Measurements from ENCODE around the gene MLIP.
"Not testable (repeated sequence)": the region's sequence is repeated elsewhere in the genome, so short reads cannot be mapped to it uniquely, and the experiment has no call there.

The MLIP gene

DNA sequence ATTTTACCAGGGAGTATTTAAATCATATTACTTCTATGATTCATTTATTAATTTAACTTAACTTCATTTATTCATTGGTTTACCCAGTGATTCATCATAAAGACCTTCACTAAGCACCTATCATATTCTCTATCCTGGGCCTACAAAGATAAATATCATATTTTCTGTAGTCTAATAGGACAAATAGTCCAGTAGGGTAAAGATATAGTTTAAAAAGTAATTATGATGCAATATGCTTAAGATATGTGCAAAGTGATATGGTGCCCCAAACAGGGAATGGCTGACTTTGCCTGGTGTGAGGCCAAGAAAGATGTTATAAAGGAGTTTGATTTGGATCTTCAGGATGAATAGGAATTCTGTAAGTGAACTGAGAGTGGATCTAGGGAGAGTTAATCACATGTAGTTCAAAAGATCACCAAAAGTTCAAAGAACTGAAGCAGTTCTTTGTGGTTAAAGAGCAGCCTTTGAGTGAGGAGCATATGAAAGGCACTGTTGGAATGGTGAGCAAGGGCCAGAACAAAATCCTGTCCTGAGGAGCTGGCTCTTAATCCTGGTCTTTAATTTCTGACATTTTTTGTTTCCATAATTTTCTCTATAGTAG, 45.5 kb downstream of the MLIP start:
- DNase-seq: no peak

DNA sequence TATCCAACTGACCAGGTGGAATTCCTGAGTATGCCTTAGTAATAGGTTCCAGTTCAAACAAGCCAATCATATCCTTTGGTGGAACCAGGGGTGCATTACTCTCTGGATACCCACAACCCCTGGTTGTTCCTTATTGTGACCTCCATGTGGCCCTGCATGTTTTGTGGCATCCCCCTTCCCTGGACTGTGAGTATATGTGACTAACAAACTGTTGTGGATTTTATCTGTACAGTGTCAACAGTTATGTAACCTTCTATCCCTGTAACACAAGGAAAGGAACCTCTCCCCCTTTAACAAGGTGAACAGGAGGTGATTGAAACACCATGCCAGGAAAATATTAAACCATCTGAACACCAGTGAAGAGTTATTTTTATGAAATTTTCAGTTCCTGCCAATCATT, 46.2 kb downstream of the MLIP start:
- DNase-seq: no peak

DNA sequence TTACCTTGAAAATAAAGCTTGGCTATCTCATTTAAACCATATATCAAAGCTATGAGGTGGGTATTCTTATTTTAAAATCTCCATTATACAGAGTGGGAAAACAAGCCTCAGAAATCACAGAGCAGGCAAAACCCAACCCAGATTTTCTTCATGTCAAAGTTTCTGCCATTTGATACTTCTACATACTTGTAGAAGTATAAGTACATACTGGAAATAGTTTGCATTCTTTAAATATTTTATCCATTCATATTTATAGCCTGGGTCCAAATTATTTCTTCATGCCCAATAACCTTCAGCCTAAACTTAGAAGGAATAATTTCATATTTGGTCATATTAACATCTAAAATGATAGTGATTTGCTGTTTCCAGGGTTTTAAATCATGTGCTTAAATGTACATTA, 61.8 kb downstream of the MLIP start:
- no peak for DNase-seq

DNA sequence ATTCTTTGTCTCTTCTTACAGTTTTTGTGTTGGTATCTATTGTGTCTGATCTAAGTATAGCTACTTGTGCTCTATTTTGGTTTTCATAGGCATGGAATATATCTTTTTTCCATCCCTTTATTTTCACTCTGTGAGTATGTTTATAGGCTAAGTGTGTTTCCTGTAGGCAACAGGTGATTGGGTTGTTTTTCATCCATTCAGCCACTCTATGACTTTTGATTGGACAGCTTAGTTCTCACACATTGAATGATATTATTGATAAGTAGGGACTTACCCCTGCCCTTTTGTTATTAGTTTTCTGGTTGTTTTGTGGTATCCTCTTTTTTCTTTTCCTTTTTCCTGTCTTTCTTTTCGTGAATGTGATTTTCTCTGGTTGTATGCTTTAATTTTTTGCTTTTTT, 67.9 kb downstream of the MLIP start:
- no peak for DNase-seq

DNA sequence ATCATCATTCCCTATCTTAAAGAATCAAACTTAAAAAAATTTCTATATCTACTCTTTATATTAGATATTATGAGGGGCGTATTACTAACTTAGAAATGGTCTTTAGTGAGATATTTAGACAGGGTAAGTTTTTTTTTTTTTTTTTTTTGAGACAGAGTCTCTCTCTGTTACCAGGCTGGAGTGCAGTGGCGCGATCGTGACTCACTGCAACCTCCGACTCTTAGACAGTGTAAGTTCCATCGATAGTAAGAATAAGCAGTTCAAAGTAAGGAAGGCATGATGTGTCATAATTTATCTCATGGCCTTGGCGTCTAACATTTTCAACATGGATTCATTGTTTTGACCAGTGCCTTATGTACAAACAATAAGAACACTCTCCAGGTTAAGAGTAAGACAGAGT, 72.4 kb downstream of the MLIP start:
- DNase-seq: no peak

DNA sequence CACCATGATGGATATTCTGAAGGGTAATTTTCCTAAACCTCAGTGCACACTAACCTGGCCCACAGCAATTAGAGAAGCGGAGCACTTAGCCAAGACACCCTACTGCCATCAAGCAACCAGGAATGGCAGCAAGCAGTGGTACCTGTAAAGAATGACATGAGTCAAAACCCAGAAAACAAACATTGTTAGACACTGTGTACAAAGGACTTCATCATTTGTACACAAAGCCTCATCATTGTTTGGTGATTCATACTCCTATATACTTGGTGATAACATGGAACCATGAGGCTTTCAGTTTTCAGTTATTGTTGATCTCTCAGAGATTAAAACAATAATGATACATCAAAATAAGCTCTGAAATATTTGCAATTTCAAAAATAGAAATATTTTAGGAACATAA, 74.6 kb downstream of the MLIP start:
- DNase-seq: no peak

DNA sequence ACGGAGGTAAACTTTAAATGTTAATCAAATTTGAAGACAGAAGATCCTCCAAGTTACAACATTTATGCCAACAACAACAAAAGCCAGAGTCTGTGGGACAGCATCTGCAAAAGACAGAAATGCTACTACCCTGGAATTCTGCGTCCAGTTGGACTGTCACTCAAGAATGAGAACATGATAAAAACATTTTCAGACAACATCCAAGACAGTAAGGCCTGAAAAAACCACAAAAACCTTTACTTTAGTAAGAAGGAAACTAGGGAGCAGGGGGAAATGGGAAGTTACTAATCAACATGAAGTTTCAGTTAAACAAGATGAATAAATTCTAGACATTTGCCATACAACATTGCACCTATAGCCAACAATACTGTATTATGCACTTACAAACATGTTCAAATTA, 77.6 kb downstream of the MLIP start:
- DNase-seq: no peak

DNA sequence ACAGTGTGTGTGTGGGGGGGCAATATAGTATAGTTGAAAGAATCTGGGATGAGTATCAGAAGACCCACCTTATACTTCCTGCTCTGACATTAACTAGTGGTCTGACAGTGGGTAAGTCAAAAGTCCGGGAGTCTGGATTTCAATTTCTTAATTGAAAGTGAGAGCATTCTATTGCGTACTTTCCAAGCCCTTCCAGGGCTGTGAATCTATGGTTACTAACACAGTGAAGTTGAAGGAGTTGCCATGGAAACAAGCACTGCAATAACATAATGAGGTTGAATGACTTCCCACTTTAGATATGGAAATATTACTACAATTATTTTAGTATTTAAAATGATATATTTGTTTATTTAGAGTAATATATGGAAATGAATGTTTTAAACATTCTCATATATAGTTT, 80.2 kb downstream of the MLIP start:
- DNase-seq: no peak

DNA sequence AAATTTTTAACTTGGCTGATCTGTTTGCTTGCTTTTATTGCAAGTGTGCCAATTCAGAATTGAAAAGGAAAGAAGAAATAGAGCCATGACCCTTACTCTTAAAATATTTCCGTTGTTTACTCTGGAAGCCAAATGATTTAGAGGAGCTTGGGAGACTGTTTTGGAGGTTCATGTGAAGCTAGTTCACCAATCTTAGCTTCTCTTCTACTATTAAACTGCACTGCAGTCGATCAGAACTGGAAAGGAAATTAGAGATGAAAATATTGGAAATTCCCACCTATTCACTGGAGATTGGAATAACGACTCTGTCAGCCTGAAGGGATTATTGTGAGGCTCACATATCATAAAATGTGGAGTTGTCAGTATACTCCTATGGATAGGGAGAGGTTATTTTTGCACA, 81.8 kb downstream of the MLIP start:
- DNase-seq: no peak

DNA sequence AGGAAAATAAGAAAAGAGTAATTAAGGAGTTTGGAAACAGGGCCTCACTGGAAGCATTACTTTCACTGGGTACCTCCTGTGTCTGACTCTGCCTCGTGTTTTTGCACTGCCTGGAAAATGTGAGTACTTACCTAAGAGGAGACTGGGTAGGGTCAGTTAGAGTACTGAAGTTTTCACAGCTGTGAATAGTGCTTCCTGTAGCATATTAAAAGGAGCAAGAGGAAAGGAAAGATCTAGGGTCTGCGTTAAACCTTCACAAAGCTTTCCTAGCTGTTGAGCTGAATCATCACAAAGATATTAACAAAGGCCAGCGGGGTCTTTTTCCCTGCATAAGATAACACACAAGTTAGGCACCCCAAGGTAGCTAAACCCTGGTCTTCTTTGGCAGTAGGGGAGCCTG, 82.3 kb downstream of the MLIP start:
- DNase-seq: no peak

DNA sequence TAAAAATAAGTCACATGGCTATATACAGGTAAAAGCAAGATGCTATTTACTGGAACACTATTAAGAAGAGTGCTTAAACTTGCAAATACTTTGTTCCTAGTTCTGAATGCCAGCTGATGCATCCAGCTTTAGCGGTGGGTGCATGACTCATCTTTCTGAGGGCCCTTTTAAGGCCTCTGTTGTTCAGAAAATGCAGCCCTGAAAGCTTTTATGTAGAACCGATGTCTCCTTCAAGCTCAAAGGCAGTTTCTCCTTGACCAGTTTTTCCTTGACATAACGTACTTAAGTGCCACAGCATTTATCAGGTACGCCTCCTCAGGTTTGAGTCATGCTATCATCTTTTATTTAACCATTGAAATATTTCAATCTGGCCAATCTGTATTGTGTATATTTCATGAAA, 82.8 kb downstream of the MLIP start:
- peak; percentile 93 for DNase-seq

DNA sequence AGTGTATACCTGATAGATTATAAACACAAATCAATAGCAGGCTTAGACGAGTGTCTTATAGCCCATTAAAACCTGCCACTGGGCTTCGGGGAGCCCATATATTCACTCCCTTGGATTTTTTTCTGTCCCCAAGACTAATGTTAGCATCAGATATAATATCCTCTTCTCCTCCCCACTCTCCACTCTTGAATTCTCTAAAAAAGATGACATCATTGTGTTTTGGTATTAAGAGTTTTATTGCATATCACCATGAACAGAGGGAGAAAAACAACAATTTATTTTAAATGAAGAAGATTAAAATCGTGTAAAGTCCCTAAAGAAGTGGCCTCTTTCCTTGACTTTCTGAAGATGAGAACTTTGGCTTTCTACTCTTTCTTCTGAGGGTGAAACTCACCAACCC, 84.4 kb downstream of the MLIP start:
- DNase-seq: no peak

DNA sequence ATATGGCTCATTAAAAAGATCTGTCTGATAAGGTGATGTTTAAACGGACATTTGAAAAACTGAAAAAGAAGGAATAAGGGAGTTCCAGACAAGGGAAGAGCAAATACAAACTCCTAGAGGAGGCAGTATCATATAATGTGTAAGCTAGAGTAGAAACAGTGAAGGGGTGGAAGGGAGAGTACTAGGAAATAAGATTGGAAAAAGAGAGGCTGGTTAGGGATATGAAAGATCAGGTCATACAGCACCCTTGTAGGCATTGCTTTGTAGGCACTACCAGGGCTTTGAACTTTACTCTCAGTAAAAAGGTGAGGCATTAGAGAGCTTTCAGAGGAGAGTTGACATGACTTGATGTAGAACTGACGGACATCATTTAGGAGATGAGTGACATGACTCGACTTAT, 85.7 kb downstream of the MLIP start:
- no peak for DNase-seq

DNA sequence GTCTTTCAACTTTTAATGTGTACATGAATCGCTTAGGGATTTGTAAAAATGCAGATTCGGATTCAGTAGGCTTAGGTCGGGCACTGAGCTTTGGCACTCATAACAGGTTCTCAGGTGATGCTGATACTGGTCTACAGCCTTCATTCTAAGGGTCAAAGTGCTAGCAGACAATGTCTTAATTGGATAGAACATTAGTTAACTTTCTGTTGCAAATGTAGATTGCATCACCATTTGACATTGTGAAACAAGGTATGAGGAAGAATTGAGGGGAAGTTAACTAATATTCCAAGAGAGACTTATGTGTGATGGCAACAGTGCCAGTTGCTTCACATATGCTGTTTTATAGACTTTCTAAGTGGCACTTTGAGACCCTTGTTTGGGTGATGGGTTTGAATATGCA, 86.9 kb downstream of the MLIP start:
- no peak for DNase-seq

DNA sequence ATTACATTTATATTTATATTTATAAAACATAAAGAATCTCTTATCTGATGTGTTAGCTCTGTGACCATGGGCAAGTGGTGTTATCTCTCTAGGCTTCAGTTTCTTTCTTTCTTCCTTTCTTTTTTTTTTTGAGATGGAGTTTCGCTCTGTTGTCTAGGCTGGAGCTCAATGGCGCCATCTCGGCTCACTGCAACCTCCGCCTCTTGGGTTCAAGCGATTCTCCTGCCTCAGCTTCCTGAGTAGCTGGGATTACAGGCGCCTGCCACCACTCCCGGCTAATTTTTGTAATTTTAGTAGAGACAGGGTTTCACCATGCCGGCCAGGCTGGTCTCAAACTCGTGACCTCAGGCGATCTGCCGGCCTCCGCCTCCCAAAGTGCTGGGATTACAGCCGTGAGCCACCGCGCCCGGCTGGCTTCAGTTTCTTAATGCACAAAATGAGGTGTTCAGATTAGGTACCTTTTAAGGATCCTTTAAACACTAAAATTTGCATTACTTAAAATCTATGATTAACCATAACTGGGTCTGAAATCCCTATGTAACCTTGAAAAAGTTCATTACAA, 92.3 kb downstream of the MLIP start:
- DNase-seq: not testable (repeated sequence)

DNA sequence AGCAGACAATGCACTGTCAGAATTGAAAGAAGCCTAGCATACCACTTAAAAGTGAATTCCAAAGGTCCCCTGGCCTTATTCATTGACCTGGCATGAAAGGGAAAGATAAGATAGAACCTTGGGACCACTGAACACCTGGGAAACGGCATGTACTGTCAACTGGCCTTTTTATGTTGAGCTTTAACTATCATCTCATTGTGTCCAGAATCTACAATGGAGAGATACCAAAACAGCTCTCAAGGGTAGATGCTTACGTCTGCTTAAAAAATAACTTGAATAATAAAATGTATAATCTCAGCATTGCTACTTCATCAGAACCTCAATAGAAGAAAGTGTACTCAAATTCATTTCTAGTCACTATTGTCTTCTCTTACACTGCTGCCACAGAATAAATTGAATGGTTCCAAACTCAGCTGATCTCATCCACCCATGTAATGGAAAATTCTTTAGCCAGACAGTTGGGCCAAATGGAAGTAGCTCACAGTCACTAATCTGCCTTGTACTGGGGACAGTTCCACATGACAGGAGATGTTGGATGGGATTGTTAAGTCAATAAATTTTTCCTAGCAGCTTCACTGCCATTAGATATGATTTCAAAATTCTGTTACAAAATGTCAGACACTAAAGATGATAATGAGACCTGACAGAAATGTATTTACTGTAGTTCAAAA, 93.8 kb downstream of the MLIP start:
- no peak for DNase-seq

DNA sequence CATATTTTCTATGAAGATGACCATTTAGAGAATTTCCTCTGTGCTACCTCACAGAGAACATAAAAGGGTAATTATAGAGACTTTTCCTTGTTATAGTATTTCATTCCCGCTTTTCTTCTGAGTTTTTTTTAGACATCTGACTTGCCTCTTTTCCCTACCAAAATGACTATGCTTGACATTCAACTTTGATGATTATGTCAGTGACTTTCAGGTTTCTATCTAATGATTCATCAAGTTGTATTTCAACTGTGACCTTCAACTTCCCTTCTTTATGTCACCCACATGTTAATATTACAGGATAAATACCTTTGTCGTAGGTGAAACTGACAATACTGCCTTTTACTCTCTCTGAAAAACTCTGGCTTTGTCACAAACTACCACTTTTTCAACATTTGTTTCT, 95.3 kb downstream of the MLIP start:
- no peak for DNase-seq

DNA sequence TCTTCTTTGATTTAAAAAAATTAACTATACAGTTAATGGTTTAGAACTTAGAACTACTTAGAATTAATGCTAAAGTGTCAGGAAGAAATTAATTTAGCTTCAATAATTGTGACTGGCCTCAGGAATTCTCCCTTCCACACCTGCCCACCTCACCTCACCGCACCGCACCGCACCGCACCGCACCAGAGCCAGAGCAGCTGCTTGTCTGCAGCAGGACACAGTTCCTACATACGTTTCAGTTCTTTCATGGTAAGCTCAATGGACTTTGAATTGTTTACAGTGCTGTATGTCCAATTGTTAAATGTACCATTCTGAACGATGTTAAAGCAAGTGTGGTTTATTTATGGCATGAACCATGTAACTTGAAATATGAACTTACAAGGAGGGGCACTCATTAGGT, 98.7 kb downstream of the MLIP start:
- not testable (repeated sequence) for DNase-seq

DNA sequence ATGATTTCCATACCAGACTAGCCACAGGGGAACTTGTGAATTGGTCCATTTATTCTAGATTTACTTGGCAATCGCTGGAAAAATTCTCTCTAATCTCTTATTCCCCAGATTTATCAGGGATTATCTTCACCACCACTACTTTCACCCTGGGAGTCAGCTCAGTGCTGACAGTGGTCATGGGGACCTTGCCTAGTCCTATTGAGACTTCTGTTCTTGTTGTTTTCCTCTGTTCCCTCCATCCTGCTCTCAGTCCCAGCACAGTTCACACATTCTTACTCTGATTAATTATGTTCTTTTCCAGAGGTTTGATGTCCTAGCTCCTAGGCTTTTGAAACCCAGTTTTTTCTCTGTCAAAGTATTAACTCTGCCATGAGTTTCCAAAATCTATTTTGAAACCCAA, 103.0 kb downstream of the MLIP start:
- DNase-seq: no peak

DNA sequence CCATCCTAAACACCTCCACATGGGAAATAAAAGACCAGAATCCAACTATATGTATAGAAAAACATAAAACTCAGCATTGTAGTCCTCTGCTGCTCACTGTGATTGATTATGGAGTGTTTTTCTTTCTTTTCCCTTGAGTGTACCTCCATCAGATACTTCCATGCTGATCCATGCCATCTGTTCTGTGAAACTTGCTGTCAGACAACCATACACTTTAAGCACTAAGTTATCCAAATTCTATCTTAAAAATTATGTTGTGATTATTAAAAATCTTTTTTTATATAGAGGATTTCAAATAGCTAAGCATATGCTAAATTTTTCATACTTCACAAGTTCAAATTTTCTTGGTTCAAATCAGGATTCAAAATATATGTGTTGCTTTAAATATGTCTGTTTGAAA, 105.1 kb downstream of the MLIP start:
- DNase-seq: no peak

DNA sequence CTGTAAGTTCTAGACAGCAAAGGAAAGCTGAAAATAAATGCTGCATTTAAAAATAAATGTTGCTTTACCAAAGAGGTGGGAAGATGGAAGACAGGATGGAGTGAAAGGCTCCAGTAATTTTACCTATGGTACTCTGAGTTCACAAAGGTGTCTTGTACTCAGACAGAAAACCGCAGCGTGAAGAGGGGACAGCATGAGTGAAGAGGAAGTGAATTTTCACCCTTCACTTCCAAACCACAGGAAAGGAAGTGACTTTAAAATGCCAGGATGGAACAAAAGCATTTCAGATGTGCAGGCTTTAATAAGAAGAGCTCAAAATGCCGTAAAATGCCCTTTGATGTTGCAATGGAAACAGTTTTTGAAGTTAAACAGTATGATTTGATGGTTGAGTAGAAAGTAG, 105.8 kb downstream of the MLIP start:
- peak; percentile 35 for DNase-seq

DNA sequence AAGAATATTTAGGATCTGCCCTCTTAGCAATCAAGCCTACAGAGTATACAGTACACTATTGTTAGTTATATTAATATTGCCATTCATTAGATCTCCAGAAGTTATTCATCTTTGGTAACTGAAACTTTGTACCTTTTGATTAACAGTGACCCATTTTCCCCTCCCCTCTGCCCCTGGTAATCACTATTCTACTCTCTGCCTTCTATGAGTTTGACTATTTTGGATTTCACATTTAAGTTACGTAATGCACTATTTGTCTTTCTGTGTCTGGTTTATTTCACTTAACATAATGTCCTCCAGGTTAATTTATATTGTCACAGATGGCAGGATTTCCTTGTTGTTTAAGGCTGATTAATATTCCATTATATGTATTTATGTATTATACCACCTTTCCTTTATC, 111.0 kb downstream of the MLIP start:
- no peak for DNase-seq

DNA sequence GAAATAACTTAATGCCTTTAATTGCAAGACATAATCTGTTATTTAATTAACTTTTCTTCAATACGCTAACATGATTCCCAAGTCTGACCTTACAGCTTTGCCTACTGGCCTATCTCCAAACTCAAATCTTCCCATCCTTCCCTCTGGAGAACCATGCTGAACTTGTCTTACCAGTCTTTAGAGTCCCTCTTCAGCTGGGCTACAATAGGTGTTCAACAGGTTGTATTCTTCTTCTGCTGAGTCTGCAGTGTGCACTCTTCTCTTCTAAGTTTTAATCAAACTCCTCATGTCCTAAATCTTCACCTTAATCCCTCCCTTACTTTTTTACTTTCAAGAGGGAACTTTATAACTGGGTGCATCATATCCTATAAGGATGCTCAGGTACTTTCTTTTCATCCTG, 121.5 kb downstream of the MLIP start:
- DNase-seq: no peak

DNA sequence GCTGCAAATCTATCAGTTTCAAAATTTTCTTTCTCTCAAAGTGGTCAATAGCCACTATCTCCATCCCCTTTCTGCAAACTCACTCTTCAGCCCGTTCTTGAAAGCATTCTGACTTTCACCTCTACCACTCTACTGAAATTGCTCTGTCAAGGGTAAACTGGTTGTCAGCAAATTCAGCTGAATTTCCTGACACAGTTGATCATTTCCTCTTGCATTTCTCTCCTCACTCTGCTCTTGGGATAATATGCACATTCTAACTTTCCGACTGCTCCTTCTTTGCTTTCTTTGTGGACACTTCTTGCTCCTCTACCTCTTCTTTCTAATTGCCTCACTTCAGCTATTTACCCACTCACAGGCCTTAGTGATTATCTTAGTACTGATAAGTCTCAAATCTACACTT, 123.3 kb downstream of the MLIP start:
- DNase-seq: no peak

DNA sequence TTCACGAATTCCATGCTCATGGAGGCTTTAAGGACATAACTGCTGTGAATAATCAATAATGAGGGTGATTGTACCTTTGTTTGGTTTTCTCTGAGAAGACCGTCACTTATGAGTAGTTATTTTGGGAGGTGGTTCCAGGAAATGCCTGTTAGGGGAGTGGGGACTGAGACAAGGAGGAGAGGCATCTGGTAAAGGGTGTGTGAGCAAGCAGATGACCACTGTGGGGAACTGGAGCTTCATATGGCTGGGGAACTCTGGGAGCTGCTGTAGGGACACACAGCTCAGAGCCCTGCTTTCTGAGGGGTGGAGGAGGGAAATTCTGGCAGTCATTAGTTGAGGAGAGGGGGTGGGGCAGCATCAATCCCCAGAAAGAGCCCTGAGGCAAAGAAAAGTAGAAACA, 125.7 kb downstream of the MLIP start:
- DNase-seq: no peak

Measured in DMS79 (cell line).